Testis (tissue), 3 donors: Measurements from ENCODE around the gene KBTBD12. TPM values are rescaled to one million over a fixed set of nuclear protein-coding genes. Genes with fewer than 3 reads are reported as not detected.

Experiments used
- DNase-seq: peaks from one replicate; pipeline ENCODE4 v3.0.0-alpha.2; 2019
- H3K27ac ChIP-seq, 2 donors: fragments of 200-600 bp; sonication (generic); one replicate each; pipeline ENCODE4 v1.5.1; 2019
- H3K27me3 ChIP-seq: fragments of 200-600 bp; sonication (generic); one replicate; pipeline ENCODE4 v1.5.1; 2019
- H3K36me3 ChIP-seq: fragments of 200-600 bp; sonication (generic); one replicate; pipeline ENCODE4 v1.5.1; 2017; ENCODE audit warnings: low read depth; ENCODE audit errors: missing control alignments
- H3K4me1 ChIP-seq: fragments of 200-600 bp; sonication (generic); one replicate; pipeline ENCODE4 v1.5.1; 2019
- H3K4me3 ChIP-seq, 2 donors: fragments of 200-600 bp; sonication (generic); one replicate each; pipeline ENCODE4 v1.5.1; 2017 to 2019
- H3K9me3 ChIP-seq: fragments of 200-600 bp; sonication (generic); one replicate; pipeline ENCODE4 v1.5.1; 2017
- CTCF ChIP-seq, 3 experiments: fragments of 450-650 bp in 2 of 3; fragments of 200-600 bp in 1 of 3; sonication (generic) in 1 of 3; IDR thresholded peaks; one replicate each; pipeline ENCODE4 v1.5.1; 2016 to 2019; ENCODE audit warnings: antibody characterized with exemption in 3 of 3, mild to moderate bottlenecking in 2 of 3, moderate library complexity in 1 of 3
- POLR2A ChIP-seq: fragments of 450-650 bp; IDR thresholded peaks from one replicate; pipeline ENCODE4 v1.6.1; 2017; ENCODE audit warnings: antibody characterized with exemption, mild to moderate bottlenecking, moderate library complexity
- WGBS, 2 donors: methylation state at CpG; one replicate each; pipeline ENCODE4 v1.1.5; 2018; 5-methylcytosine and 5-hydroxymethylcytosine counted together
- intact Hi-C: fragments of 100-400 bp; cut with DNase I; formaldehyde crosslinking; loops from one replicate; pipeline ENCODE4 v1.15.1; 2023; ENCODE audit warnings: low total_unique reads
- polyA plus RNA-seq: library from polyadenylated mRNA; stranded (reverse); fragments of 350-450 nt; fragmentation: Illumina TruSeq; extraction: RNeasy Lipid Tissue Mini Kit (QIAGEN cat#74804); gene quantifications from one replicate; pipeline ENCODE4 v1.2.3, GENCODE V29; 2014; ENCODE audit warnings: low read depth, low replicate concordance; ENCODE audit not compliant: insufficient read depth
- total RNA-seq, 2 donors: library from RNA; depleted of rRNA; stranded (reverse); fragments of >200 nt; gene quantifications; one replicate each; pipeline ENCODE4 v1.2.3, GENCODE V29; 2016

The KBTBD12 gene
- total and polyA plus RNA-seq, 3 donors from 2014 or later, result 1.6 to 4.6 (median 2.7) TPM

GRCh38 chr3:127992127-127992526 lies 77.1 kb downstream of the KBTBD12 start:
- no peaks in the 10 kb centered on the region for H3K4me1 ChIP-seq
- no peaks in the 10 kb centered on the region for H3K9me3 ChIP-seq
- no peak overlapping the region for H3K27ac ChIP-seq
- 82 to 90% methylated on average over 5 of the region's 5 CpGs for WGBS, 2 donors
- H3K36me3 ChIP-seq, result no peaks in the 10 kb centered on the region
- intact Hi-C loops, result no loop called here
- DNase-seq, result no peak
- H3K4me3 ChIP-seq, result no peak overlapping the region
- TF ChIP-seq CTCF (IDR thresholded peaks at IDR 0.05) (no peak), POLR2A (no peak)
- H3K27me3 ChIP-seq, result no peaks in the 10 kb centered on the region

DNA sequence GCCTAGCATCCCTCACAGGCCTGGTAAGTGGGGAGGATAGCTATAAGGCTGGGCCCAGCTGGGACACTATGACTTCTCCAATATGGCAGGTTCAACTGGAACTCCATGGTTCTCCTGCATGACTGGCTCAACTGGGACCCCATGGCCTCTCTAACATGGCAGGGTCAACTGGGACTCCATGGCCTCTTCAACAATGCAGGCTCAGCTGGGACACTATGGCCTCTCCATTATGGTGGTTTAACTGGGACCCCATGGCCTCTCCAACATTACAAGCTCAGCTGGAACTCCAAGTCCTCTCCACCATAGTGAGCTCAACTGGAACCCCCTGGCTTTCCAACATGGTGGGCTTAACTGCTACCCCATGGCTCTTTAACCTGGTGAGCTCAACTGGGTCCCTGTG lies 79.0 kb downstream of the KBTBD12 start:
- DNase-seq, result no peak
- no peak for TF ChIP-seq CTCF (IDR thresholded peaks at IDR 0.05)
- no peak for TF ChIP-seq POLR2A
- no peaks in the 10 kb centered on the region for H3K36me3 ChIP-seq
- no peaks in the 10 kb centered on the region for H3K27me3 ChIP-seq
- H3K4me3 ChIP-seq, result no peak overlapping the region
- intact Hi-C loops, result no loop called here
- H3K27ac ChIP-seq, result no peak overlapping the region
- H3K9me3 ChIP-seq, result no peaks in the 10 kb centered on the region
- H3K4me1 ChIP-seq, result no peaks in the 10 kb centered on the region

DNA sequence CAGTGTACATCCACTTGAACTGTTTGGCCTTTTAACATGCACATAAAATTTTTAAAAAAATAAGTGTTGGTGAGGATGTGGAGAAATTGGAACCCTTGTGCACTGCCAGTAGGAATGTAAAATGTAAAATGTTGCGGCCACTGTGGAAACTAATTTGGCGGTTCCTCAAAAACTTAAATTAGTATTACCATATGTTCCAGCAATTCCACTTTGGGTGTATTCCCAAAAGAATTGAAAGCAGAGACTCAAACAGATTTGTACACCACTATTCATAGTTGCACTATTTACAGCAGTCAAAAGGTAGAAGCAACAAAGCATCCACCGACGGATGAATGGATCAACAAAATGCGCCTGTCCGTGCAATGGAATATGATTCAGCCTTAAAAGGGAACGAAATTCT lies 82.0 kb downstream of the KBTBD12 start:
- intact Hi-C loops, result no loop called here
- Histone ChIP-seq H3K36me3 (no peaks in the 10 kb centered on the region), H3K27me3 (no peaks in the 10 kb centered on the region), H3K9me3 (no peaks in the 10 kb centered on the region), H3K4me1 (no peaks in the 10 kb centered on the region), H3K4me3 (no peak overlapping the region), H3K27ac (no peak overlapping the region)
- DNase-seq, result no peak
- no peak for TF ChIP-seq CTCF (IDR thresholded peaks at IDR 0.05)
- 94 to 95% methylated on average over 7 of the region's 7 CpGs for WGBS, 2 donors

DNA sequence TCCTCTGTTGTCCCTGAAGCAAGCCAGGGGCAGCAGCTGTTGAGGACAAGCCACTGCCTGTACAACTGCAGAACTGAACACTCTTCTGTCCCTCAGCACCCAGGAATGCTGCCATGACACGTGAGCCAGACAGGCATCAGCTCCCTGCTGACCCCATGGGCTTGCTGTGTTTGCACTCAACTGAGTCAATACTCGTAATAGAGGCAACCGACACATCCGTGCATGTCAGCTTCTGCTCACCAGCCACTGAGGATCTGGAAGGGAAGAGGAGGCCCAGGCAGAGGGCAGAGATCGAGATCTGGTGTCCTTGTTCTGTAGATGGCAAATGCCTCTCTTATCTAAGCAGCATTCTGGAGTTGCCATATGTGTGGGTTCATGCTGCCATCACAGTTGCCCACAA lies 82.9 kb downstream of the KBTBD12 start:
- WGBS, 2 donors, result 87 to 90% methylated on average over 3 to 5 of the region's 5 CpGs
- Histone ChIP-seq H3K4me1 (no peaks in the 10 kb centered on the region), H3K9me3 (no peaks in the 10 kb centered on the region), H3K27me3 (no peaks in the 10 kb centered on the region), H3K36me3 (no peaks in the 10 kb centered on the region), H3K4me3 (no peak overlapping the region), H3K27ac (no peak overlapping the region)
- no peak for TF ChIP-seq POLR2A
- TF ChIP-seq CTCF (IDR thresholded peaks at IDR 0.05), result no peak
- intact Hi-C loops, result no loop called here
- DNase-seq, result no peak

- no peak for DNase-seq
- no peaks in the 10 kb centered on the region for H3K4me1 ChIP-seq
- H3K4me3 ChIP-seq, result no peak overlapping the region
- WGBS, 2 donors, result 89 to 94% methylated on average over 2 to 3 of the region's 3 CpGs
- no peaks in the 10 kb centered on the region for H3K36me3 ChIP-seq
- intact Hi-C loops, result no loop called here
- H3K27ac ChIP-seq, result no peak overlapping the region
- H3K9me3 ChIP-seq, result no peaks in the 10 kb centered on the region
- TF ChIP-seq CTCF (IDR thresholded peaks at IDR 0.05), result no peak
- TF ChIP-seq POLR2A, result no peak
- no peaks in the 10 kb centered on the region for H3K27me3 ChIP-seq
Observed at GRCh38 chr3:127998596-127998995, 83.6 kb downstream of the KBTBD12 start.
